Duodenal mucosa (tissue), 2 donors: ENCODE data around the gene PSTK.

Experiments used
- H3K27ac ChIP-seq: one replicate; pipeline ENCODE4 v1.7.0; 2013; ENCODE audit warnings: low read depth, low read length
- H3K27me3 ChIP-seq, 2 donors: one replicate each; pipeline ENCODE4 v1.7.0; 2013; ENCODE audit warnings: low read length in 2 of 2, control low read depth in 1 of 2; ENCODE audit not compliant: insufficient read depth in 2 of 2, control insufficient read depth in 1 of 2
- H3K36me3 ChIP-seq, 2 donors: one replicate each; pipeline ENCODE4 v1.7.0; 2013; ENCODE audit warnings: low read length in 2 of 2, control low read depth in 1 of 2; ENCODE audit not compliant: insufficient read depth in 2 of 2, control insufficient read depth in 1 of 2
- H3K4me1 ChIP-seq, 2 donors: one replicate each; pipeline ENCODE4 v1.7.0; 2013; ENCODE audit warnings: low read length in 2 of 2, control low read depth in 1 of 2; ENCODE audit not compliant: insufficient read depth in 2 of 2, control insufficient read depth in 1 of 2
- H3K4me3 ChIP-seq, 2 donors: one replicate each; pipeline ENCODE4 v1.7.0; 2013; ENCODE audit warnings: low read length in 2 of 2, low read depth in 1 of 2
- H3K9ac ChIP-seq, 2 donors: one replicate each; pipeline ENCODE4 v1.7.0; 2013; ENCODE audit warnings: low read length in 2 of 2, low read depth in 1 of 2
- H3K9me3 ChIP-seq, 2 donors: one replicate each; pipeline ENCODE4 v1.7.0; 2013; ENCODE audit warnings: low read length in 2 of 2, control low read depth in 1 of 2; ENCODE audit not compliant: control insufficient read depth in 1 of 2

Gene PSTK

DNA sequence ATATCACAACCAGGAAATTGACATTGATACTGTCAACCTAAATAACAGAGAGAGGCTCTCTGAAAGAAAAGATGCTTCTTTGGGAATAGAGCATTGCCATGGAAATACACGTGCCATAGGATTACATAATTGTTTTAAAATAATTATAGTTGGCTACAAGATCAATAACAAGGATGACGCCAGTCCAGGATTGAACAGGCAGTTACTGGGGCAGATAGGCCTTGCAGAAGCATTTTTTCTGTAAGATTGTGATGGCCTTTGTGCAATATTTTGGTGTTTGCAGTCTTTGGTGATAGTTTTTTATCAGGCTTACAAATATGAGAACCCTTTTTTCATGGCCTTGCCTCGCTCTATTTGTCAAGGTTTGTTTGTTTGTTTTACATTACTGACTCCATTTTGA, 39.1 kb downstream of the PSTK start:
- H3K27me3 ChIP-seq = no peaks in the 10 kb centered on the region
- H3K9ac ChIP-seq = no peak overlapping the region
- H3K36me3 ChIP-seq = no peaks in the 10 kb centered on the region
- no peaks in the 10 kb centered on the region for H3K4me1 ChIP-seq
- no peak overlapping the region for H3K4me3 ChIP-seq
- no peaks in the 10 kb centered on the region for H3K9me3 ChIP-seq
- no peak overlapping the region for H3K27ac ChIP-seq

GRCh38 chr10:123019941-123020703, 39.9 kb downstream of the PSTK start:
- no peak overlapping the region for H3K27ac ChIP-seq
- H3K9ac ChIP-seq = no peak overlapping the region
- no peak overlapping the region for H3K4me3 ChIP-seq
- no peaks in the 10 kb centered on the region for H3K4me1 ChIP-seq
- no peaks in the 10 kb centered on the region for H3K36me3 ChIP-seq
- H3K9me3 ChIP-seq = no peaks in the 10 kb centered on the region
- H3K27me3 ChIP-seq = no peaks in the 10 kb centered on the region

GRCh38 chr10:123021517-123021916, 41.3 kb downstream of the PSTK start:
- no peaks in the 10 kb centered on the region for H3K9me3 ChIP-seq
- no peak overlapping the region for H3K4me3 ChIP-seq
- H3K4me1 ChIP-seq = no peaks in the 10 kb centered on the region
- H3K9ac ChIP-seq = no peak overlapping the region
- H3K27me3 ChIP-seq = no peaks in the 10 kb centered on the region
- no peak overlapping the region for H3K27ac ChIP-seq
- H3K36me3 ChIP-seq = no peaks in the 10 kb centered on the region

- Histone ChIP-seq H3K27ac (no peak overlapping the region), H3K9ac (no peak overlapping the region), H3K27me3 (no peaks in the 10 kb centered on the region), H3K4me3 (no peak overlapping the region), H3K9me3 (no peaks in the 10 kb centered on the region), H3K36me3 (no peaks in the 10 kb centered on the region), H3K4me1 (no peaks in the 10 kb centered on the region)
These were observed 44.3 kb downstream of the PSTK start for GRCh38 chr10:123024540-123024939.

DNA sequence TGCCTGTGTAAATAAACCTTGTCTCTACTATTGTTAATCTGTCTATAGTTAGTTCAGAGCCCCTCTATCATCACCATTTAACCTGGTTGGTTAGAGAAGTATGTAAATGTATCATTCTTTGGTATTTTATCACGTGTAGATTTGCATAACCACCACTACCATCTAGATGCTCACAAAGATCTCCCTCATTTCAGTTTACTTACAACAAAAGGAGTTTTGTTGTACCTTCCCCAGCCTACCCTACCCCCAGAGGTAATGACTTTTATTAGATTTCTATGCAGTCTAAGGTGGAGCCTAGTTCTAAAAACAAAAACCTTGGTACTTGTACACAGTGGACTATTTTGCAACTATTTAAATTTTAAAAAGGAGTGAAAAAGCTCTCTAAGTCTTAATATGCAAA, 46.1 kb downstream of the PSTK start:
- Histone ChIP-seq H3K27me3 (no peaks in the 10 kb centered on the region), H3K27ac (no peak overlapping the region), H3K36me3 (no peaks in the 10 kb centered on the region), H3K4me1 (no peaks in the 10 kb centered on the region), H3K9ac (no peak overlapping the region), H3K4me3 (no peak overlapping the region), H3K9me3 (no peaks in the 10 kb centered on the region)

- no peaks in the 10 kb centered on the region for H3K27me3 ChIP-seq
- no peaks in the 10 kb centered on the region for H3K9me3 ChIP-seq
- H3K27ac ChIP-seq = no peak overlapping the region
- no peaks in the 10 kb centered on the region for H3K36me3 ChIP-seq
- H3K4me1 ChIP-seq = no peaks in the 10 kb centered on the region
- H3K4me3 ChIP-seq = no peak overlapping the region
- no peak overlapping the region for H3K9ac ChIP-seq
These were observed 47.7 kb downstream of the PSTK start for GRCh38 chr10:123027861-123028260.

- H3K27me3 ChIP-seq = no peaks in the 10 kb centered on the region
- H3K4me3 ChIP-seq = no peak overlapping the region
- no peak overlapping the region for H3K9ac ChIP-seq
- no peak overlapping the region for H3K27ac ChIP-seq
- peaks cover 3 to 4% of the 10 kb centered on the region in 2 donors for H3K36me3 ChIP-seq
- H3K4me1 ChIP-seq = no peaks in the 10 kb centered on the region
- no peaks in the 10 kb centered on the region for H3K9me3 ChIP-seq
These were observed 50.9 kb downstream of the PSTK start for GRCh38 chr10:123031124-123031523.

- no peak overlapping the region for H3K9ac ChIP-seq
- H3K27ac ChIP-seq = no peak overlapping the region
- H3K4me3 ChIP-seq = no peak overlapping the region
- H3K36me3 ChIP-seq = peaks cover 4 to 13% of the 10 kb centered on the region in 2 donors
- peaks cover 0 to 3% of the 10 kb centered on the region in 2 donors for H3K4me1 ChIP-seq
- H3K27me3 ChIP-seq = no peaks in the 10 kb centered on the region
- no peaks in the 10 kb centered on the region for H3K9me3 ChIP-seq
These were observed 54.1 kb downstream of the PSTK start for GRCh38 chr10:123034332-123034731.

DNA sequence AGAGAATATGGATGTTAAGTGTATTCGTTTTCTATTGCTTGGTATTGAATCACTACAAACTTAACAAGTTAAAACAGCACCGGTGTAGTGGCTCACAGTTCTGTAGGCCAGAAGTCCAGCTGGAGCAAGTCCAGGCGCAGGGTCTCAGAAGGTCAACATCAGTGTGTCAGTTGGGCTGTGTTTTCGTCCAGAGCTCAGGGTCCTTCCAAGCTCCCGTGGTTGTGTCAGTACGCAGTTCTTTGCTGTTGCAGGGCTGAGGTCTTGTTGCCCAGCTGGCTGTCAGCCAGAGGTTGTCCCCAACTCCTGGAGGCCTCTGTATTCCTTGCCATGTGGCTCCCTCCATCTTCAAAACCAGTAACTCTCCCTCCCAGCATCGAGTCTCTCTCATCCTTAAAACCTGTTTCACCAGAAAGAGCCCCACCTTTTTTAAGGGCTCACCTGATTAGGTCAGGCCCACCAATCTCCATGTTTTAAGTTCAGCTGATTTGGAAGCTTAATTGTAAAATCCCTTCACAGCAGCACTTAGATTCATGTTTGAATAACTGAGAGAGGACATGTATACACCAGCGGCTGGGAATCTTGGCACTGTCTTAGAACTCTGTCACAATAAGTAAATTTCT, 55.4 kb downstream of the PSTK start:
- H3K36me3 ChIP-seq = peaks cover 4 to 16% of the 10 kb centered on the region in 2 donors
- H3K27me3 ChIP-seq = no peaks in the 10 kb centered on the region
- peaks cover 0 to 7% of the 10 kb centered on the region in 2 donors for H3K4me1 ChIP-seq

DNA sequence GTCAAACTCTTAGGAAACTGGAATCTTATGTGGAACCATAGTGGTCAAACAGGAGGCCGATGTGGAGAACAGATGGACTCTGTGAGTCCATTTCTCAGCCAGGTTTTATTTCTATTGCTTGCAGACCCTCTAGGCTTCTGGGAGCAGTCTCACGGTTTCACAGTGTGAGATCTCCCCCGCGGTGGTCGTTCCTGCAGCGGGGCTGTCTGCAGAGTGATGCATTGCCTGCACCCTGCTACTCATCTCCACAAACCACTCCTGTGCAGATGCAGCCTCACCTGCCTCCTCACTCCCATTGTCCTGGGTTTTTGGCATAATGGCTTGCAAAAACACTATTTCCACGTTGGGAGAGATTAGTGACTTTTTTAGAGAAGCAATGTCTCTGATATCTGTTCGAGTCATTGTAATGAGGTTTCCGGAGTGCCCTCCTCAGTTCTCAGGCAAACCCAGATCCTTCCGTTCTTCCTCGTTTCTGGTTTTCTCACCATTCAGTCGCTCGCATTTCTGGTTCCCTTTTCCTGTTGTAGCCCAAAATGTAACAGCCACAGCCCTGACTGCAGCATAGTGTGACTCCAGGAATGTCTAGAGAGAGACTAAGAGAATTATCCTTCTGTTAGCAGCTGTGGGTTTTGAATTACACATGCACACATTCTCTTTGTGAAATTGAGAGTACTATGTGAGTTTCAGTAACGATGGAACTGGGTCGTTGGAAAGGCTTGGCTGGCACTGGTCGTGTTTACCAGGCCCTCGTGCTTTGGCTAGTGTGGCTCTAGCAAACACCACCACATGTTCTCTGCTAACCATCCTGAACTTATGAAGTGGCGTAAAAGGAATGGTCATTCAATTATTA, 58.8 kb downstream of the PSTK start:
- H3K9ac ChIP-seq = no peak overlapping the region
- H3K27ac ChIP-seq = no peak overlapping the region
- H3K4me1 ChIP-seq = peaks cover 0 to 7% of the 10 kb centered on the region in 2 donors
- H3K9me3 ChIP-seq = no peaks in the 10 kb centered on the region
- no peaks in the 10 kb centered on the region for H3K27me3 ChIP-seq
- no peak overlapping the region for H3K4me3 ChIP-seq
- H3K36me3 ChIP-seq = peaks cover 4 to 21% of the 10 kb centered on the region in 2 donors

More for the DNA sequence above, 55.4 kb downstream of the PSTK start:
- Histone ChIP-seq H3K9ac (no peak overlapping the region), H3K9me3 (no peaks in the 10 kb centered on the region), H3K4me3 (no peak overlapping the region), H3K27ac (no peak overlapping the region)
